Parathyroid adenoma (tissue), 2 donors: ENCODE data around the gene GRM8.
"Not testable (repeated sequence)": the region's sequence is repeated elsewhere in the genome, so short reads cannot be mapped to it uniquely, and the experiment has no call there.

Experiments used
- H2AFZ ChIP-seq: fragments of 300-600 bp; sonication (generic); one replicate; pipeline ENCODE4 v1.7.0; 2017; ENCODE audit warnings: antibody characterized with exemption, mild to moderate bottlenecking
- H3K27ac ChIP-seq: fragments of 300-600 bp; sonication (generic); one replicate; pipeline ENCODE4 v1.7.0; 2017
- H3K27me3 ChIP-seq: fragments of 300-600 bp; sonication (generic); one replicate; pipeline ENCODE4 v1.7.0; 2017; ENCODE audit warnings: low read length; ENCODE audit not compliant: control insufficient read depth, insufficient read depth
- H3K36me3 ChIP-seq: fragments of 300-600 bp; sonication (generic); one replicate; pipeline ENCODE4 v1.7.0; 2017; ENCODE audit warnings: low read length; ENCODE audit not compliant: control insufficient read depth, insufficient read depth
- H3K4me1 ChIP-seq: fragments of 300-600 bp; sonication (generic); one replicate; pipeline ENCODE4 v1.7.0; 2017; ENCODE audit warnings: control low read depth
- H3K4me2 ChIP-seq: fragments of 300-600 bp; sonication (generic); one replicate; pipeline ENCODE4 v1.7.0; 2017; ENCODE audit warnings: low read length
- H3K4me3 ChIP-seq: fragments of 300-600 bp; sonication (generic); one replicate; pipeline ENCODE4 v1.7.0; 2017; ENCODE audit warnings: low read depth, low read length
- H3K79me2 ChIP-seq: fragments of 300-600 bp; sonication (generic); one replicate; pipeline ENCODE4 v1.7.0; 2017; ENCODE audit warnings: control low read depth
- H3K9ac ChIP-seq: fragments of 300-600 bp; sonication (generic); one replicate; pipeline ENCODE4 v1.7.0; 2017; ENCODE audit warnings: mild to moderate bottlenecking
- H3K9me3 ChIP-seq: fragments of 300-600 bp; sonication (generic); one replicate; pipeline ENCODE4 v1.7.0; 2017; ENCODE audit warnings: low read length; ENCODE audit not compliant: control insufficient read depth
- TF ChIP-seq, protein P1 (sequence below): fragments of 300-600 bp; sonication (generic); IDR thresholded peaks from one replicate; pipeline ENCODE4 v1.7.0; 2017; ENCODE audit warnings: antibody characterized with exemption, mild to moderate bottlenecking
- donor health status: primary hyperparathyroidism.

Gene GRM8

DNA sequence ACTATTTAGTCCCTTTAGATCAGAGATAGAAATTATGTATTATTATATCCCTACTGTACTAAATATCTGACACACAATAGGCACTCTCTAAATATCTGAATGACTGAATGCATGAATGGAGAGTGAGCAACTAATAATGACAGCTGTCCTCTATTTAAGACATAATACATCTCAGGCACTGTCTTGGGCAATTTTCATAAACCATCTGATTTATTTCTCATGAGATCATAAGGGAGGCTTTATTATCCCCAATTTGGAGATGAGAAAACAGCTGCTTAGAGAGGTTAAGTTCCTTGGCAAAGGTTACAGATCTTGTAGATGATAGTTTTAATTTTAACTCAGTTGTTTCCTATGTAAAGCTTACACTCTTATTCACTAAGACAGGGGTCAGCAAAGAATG is 570.6 kb downstream of the GRM8 start:
- Histone ChIP-seq H3K9ac (no peak overlapping the region), H2AFZ (no peak overlapping the region), H3K4me1 (no peaks in the 10 kb centered on the region), H3K27ac (no peak overlapping the region), H3K27me3 (no peaks in the 10 kb centered on the region), H3K79me2 (no peaks in the 10 kb centered on the region), H3K36me3 (no peaks in the 10 kb centered on the region), H3K9me3 (no peaks in the 10 kb centered on the region), H3K4me2 (no peak overlapping the region), H3K4me3 (no peak overlapping the region)
- TF ChIP-seq, protein P1, sequence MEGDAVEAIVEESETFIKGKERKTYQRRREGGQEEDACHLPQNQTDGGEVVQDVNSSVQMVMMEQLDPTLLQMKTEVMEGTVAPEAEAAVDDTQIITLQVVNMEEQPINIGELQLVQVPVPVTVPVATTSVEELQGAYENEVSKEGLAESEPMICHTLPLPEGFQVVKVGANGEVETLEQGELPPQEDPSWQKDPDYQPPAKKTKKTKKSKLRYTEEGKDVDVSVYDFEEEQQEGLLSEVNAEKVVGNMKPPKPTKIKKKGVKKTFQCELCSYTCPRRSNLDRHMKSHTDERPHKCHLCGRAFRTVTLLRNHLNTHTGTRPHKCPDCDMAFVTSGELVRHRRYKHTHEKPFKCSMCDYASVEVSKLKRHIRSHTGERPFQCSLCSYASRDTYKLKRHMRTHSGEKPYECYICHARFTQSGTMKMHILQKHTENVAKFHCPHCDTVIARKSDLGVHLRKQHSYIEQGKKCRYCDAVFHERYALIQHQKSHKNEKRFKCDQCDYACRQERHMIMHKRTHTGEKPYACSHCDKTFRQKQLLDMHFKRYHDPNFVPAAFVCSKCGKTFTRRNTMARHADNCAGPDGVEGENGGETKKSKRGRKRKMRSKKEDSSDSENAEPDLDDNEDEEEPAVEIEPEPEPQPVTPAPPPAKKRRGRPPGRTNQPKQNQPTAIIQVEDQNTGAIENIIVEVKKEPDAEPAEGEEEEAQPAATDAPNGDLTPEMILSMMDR = no peak

DNA sequence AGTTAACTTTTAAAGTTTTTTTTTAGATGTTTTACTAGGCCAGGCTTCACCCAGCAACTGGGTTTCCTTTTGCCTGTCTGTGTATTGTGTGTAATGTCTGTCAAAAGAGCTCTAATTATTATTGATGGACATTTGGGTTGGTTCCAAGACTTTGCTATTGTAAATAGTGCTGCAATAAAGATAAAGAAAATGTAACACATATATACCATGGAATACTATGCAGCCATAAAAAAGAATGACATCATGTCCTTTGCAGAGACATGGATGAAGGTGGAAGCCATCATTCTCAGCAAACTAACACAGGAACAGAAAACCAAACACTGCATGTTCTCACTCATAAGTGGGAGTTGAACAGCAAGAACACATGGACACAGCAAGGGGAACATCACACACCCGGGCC is 584.0 kb downstream of the GRM8 start:
- H3K27ac ChIP-seq, H3K4me1 ChIP-seq, H3K27me3 ChIP-seq, H3K4me2 ChIP-seq, H3K9me3 ChIP-seq, H3K79me2 ChIP-seq, H3K4me3 ChIP-seq, H2AFZ ChIP-seq, H3K9ac ChIP-seq, H3K36me3 ChIP-seq: not testable (repeated sequence)

- Histone ChIP-seq H3K9me3 (no peaks in the 10 kb centered on the region), H3K4me2 (no peak overlapping the region), H3K27ac (no peak overlapping the region), H3K4me1 (no peaks in the 10 kb centered on the region), H3K36me3 (no peaks in the 10 kb centered on the region), H3K4me3 (no peak overlapping the region), H2AFZ (no peak overlapping the region), H3K79me2 (no peaks in the 10 kb centered on the region), H3K27me3 (no peaks in the 10 kb centered on the region), H3K9ac (no peak overlapping the region)
- TF ChIP-seq, protein P1 = no peak
Measured at GRCh38 chr7:126668367-126668752, 584.4 kb downstream of the GRM8 start.

DNA sequence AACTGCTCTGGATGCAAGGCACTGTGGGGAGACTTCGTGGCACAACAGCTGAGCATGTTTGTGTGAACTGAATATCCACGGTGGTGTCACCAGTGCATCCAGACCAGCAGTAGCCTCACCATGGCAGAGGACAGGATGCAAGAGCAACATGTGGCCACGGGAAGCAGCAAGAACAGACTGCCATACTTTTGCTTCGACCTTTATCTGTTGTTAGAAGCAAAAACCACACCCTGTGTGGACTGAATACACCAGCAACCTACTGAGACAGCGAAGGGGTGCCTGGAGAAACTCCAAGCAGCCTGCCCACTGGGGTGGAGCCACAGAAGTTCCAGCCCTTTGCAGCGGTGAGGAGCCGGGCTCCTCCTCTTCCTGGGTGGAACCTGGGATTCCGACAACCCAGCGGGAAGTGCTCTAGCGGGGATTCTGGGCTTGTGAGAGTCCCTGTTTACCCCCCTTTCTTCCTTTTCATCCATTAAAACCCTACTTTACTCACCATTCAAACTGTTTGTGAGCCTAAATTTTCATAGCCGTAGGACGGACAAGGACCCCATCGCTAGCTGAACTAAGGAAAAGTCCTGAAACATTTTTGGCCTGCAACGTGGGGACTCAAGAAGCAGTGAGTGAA is 584.9 kb downstream of the GRM8 start:
- no peak overlapping the region for H2AFZ ChIP-seq
- no peaks in the 10 kb centered on the region for H3K36me3 ChIP-seq
- no peaks in the 10 kb centered on the region for H3K4me1 ChIP-seq
- no peaks in the 10 kb centered on the region for H3K27me3 ChIP-seq
- H3K27ac ChIP-seq = no peak overlapping the region
- no peaks in the 10 kb centered on the region for H3K79me2 ChIP-seq
- no peak overlapping the region for H3K4me2 ChIP-seq
- H3K9me3 ChIP-seq = no peaks in the 10 kb centered on the region
- H3K4me3 ChIP-seq = no peak overlapping the region
- TF ChIP-seq, protein P1 = no peak
- no peak overlapping the region for H3K9ac ChIP-seq

GRCh38 chr7:126662856-126663255 is 589.9 kb downstream of the GRM8 start:
- H3K79me2 ChIP-seq = no peaks in the 10 kb centered on the region

More at GRCh38 chr7:126662856-126663255, 589.9 kb downstream of the GRM8 start:
- H3K27me3 ChIP-seq = no peaks in the 10 kb centered on the region
- no peak overlapping the region for H3K9ac ChIP-seq
- H3K27ac ChIP-seq = no peak overlapping the region
- H3K4me2 ChIP-seq = no peak overlapping the region
- no peaks in the 10 kb centered on the region for H3K9me3 ChIP-seq
- no peak overlapping the region for H2AFZ ChIP-seq
- no peak overlapping the region for H3K4me3 ChIP-seq
- H3K36me3 ChIP-seq = no peaks in the 10 kb centered on the region
- TF ChIP-seq, protein P1 = no peak
- H3K4me1 ChIP-seq = no peaks in the 10 kb centered on the region
